GM18520 (cell line): ENCODE results near the gene KRTAP10-4.
"Not testable (repeated sequence)": the region's sequence is repeated elsewhere in the genome, so short reads cannot be mapped to it uniquely, and the experiment has no call there.

ENCODE experiments used
- ATAC-seq: cut with Tn5 transposase; IDR thresholded peaks from one replicate; pipeline ENCODE4 v1.9.1; 2021; ENCODE audit not compliant: unreplicated experiment

The KRTAP10-4 gene

GRCh38 chr21:44557491-44558328 is 15.8 kb upstream of the KRTAP10-4 start:
- no peak for ATAC-seq

- not testable (repeated sequence) for ATAC-seq
Observed at GRCh38 chr21:44558329-44558675, 15.2 kb upstream of the KRTAP10-4 start.

- no peak for ATAC-seq
Observed at GRCh38 chr21:44558695-44559094, 14.8 kb upstream of the KRTAP10-4 start, which contains the start of gene KRTAP10-3. KRTAP10-3 (minus strand) TSS chr21:44558795; CDS start chr21:44558715, 80 bp downstream.

GRCh38 chr21:44564099-44564498 is 9.4 kb upstream of the KRTAP10-4 start:
- ATAC-seq: no peak

GRCh38 chr21:44564886-44565598 is 8.5 kb upstream of the KRTAP10-4 start:
- no peak for ATAC-seq

- no peak for ATAC-seq
Observed at GRCh38 chr21:44566403-44566802, 7.1 kb upstream of the KRTAP10-4 start.

GRCh38 chr21:44567481-44568171 is 5.9 kb upstream of the KRTAP10-4 start:
- no peak for ATAC-seq

GRCh38 chr21:44568261-44568660 is 5.3 kb upstream of the KRTAP10-4 start:
- no peak for ATAC-seq

- no peak for ATAC-seq
Observed at GRCh38 chr21:44568667-44569556, 4.6 kb upstream of the KRTAP10-4 start.

- ATAC-seq: no peak
Observed at GRCh38 chr21:44569861-44570517, 3.5 kb upstream of the KRTAP10-4 start.

- ATAC-seq: no peak
Observed at GRCh38 chr21:44571296-44571695, 2.2 kb upstream of the KRTAP10-4 start.

GRCh38 chr21:44571844-44572782 is 1.4 kb upstream of the KRTAP10-4 start:
- ATAC-seq: no peak

- no peak for ATAC-seq
Observed at GRCh38 chr21:44572959-44573583, 458 bp upstream of the KRTAP10-4 start.

GRCh38 chr21:44574457-44575306 is 1.2 kb downstream of the KRTAP10-4 start:
- ATAC-seq: no peak

- ATAC-seq: no peak
Observed at GRCh38 chr21:44575307-44576024, 1.9 kb downstream of the KRTAP10-4 start.

- ATAC-seq: no peak
Observed at GRCh38 chr21:44576025-44576420, 2.5 kb downstream of the KRTAP10-4 start.
